Stimulated activated CD4-positive, alpha-beta T cell treated with anti-CD3 and anti-CD28 coated beads, Interleukin-4, amount 100 ng/mL, for 4 hours (primary cell): Measurements from ENCODE around the gene NOL9.

Experiments used
- DNase-seq, 2 experiments: peaks; one replicate each; pipeline ENCODE4 v3.0.0-alpha.2; 2020

NOL9 gene

DNA sequence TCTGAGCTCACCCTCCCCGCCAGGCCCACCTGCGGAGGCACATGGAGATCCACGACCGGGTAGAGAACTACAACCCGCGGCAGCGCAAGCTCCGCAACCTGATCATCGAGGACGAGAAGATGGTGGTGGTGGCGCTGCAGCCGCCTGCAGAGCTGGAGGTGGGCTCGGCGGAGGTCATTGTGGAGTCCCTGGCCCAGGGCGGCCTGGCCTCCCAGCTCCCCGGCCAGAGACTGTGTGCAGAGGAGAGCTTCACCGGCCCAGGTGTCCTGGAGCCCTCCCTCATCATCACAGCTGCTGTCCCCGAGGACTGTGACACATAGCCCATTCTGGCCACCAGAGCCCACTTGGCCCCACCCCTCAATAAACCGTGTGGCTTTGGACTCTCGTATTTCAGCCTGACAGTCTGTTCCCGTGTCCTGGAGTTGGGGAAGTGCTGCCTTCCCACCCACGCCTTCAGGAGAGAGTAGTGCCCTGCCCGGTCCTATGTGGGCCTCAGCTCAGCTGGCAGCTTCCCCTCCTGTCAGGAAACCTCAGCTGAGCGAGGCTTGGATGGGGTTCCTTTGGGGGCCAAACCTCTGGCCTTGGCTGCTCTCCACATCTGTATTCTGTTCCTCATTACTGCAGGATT is 34.7 kb upstream of the NOL9 start:
- no peak for DNase-seq

DNA sequence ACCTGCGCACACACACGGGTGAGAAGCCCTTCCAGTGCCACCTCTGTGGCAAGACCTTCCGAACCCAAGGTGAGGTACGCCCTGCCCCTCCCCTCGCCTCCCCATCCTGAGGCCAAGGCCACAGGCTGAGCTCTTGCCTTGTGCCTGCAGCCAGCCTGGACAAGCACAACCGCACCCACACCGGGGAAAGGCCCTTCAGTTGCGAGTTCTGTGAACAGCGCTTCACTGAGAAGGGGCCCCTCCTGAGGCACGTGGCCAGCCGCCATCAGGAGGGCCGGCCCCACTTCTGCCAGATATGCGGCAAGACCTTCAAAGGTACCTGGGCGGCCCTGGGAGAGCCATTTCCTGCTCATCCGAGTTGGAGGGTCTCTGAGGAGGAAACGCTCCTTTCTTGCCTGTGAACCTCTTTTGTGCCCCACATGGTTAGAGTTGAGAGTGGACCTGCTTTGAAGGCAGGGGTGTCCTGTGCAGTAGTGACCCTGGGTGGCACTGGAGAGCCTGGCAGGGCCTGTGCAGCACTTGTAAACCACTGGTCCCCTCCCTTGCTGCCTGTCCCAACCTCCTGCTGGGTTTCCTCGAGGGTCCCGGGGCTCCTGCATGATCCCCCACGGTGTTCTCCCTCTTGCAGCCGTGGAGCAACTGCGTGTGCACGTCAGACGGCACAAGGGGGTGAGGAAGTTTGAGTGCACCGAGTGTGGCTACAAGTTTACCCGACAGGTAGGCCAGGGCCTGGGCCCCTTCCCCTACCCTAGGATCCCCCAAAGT is 34.0 kb upstream of the NOL9 start:
- no peak for DNase-seq

DNA sequence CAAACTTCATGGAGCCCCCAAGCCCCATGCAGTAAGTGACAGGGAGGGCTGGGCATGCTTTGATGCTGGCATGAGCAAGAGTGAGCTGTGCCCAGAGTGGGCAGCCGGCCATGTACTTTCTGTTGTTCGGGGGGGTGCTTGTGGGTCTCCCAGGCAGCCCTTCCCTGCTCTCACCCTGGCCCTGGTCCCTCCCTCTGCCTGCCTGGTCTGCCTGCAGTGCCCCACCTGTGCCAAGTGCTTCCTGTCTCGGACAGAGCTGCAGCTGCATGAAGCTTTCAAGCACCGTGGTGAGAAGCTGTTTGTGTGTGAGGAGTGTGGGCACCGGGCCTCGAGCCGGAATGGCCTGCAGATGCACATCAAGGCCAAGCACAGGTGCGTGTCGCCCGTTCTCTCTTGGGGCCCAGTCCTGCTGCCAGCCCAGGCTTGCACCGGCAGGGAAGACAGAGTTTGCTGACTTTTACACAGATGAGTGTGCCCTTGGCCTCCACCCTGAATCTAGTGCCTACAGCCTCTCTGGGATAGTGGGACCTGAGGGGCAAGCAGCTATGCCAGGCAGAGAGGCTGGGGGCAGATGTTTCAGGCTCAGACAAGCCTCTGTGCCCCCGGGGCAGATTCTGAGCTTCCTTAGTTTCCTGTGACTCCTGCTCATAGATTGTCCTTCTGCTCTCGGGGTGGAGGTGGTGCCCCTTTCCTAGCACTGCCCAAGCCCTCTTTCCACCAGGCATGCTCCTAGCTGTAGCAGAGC is 33.1 kb upstream of the NOL9 start:
- DNase-seq, result no peak

DNA sequence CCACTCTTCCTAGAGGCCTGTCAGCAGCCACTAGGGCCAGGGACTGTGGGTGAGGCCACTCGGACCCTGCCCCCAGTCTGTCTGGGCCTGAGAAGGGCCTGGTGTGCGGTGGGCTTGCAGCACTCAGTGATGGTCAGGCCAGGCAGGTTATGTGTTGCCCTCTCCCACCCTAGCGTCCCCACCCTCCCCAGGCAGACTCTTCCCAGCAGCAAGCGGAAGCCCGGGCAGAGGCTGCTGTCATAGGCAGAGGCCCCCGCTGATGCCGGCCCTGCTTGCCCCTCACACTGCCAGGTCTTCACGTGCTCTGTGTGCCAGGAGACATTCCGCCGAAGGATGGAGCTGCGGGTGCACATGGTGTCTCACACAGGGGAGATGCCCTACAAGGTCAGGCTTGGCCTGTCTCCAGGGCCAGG is 32.1 kb upstream of the NOL9 start:
- DNase-seq, result no peak

DNA sequence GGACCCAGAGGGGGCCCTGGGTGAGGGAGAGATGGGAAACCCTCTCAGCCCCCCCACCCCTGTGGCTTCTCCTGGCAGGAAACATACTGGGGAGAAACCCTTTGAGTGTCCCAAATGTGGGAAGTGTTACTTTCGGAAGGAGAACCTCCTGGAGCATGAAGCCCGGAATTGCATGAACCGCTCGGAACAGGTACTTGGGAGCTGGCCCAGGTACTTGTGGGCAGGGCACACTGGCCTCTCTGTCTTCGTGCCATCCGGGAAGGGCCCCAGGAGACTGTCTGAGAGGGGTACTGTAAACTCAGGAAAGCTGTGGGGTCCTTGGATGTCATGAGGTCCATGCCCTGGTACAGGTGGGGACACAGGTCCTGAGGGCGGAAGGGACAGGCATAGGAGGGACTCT is 31.5 kb upstream of the NOL9 start:
- DNase-seq, result no peak

DNA sequence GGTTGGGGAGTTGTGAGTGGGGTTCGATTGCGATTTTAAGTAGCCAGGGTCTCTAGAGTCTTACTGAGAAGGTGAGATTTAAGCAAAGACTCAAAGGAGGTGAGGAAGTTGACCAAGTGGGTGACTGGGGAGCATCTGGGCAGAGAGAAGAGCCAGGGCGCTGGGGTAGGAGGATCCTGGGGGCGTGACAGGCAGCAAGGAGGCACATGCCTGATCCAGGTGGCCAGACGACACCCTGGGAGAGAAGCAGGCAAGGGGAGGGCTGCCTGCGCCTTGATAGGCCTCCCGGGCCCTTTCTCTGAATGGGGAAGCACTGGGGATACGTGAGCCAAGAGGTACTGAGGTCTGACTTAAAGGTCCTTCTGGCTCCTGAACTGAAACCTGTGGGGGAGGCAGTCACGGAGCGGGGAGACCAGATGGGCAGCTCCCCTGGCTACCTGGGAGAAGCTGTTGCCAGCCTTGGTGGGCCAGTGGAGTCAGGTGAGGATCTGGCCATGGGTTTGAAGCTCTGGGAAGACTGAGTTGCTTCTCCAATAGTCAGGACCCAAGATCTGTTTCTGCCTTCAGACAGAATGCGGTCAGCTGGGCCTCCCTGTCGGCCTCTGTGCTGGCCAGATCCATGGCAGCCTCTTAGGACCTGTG is 30.9 kb upstream of the NOL9 start:
- DNase-seq, result no peak

DNA sequence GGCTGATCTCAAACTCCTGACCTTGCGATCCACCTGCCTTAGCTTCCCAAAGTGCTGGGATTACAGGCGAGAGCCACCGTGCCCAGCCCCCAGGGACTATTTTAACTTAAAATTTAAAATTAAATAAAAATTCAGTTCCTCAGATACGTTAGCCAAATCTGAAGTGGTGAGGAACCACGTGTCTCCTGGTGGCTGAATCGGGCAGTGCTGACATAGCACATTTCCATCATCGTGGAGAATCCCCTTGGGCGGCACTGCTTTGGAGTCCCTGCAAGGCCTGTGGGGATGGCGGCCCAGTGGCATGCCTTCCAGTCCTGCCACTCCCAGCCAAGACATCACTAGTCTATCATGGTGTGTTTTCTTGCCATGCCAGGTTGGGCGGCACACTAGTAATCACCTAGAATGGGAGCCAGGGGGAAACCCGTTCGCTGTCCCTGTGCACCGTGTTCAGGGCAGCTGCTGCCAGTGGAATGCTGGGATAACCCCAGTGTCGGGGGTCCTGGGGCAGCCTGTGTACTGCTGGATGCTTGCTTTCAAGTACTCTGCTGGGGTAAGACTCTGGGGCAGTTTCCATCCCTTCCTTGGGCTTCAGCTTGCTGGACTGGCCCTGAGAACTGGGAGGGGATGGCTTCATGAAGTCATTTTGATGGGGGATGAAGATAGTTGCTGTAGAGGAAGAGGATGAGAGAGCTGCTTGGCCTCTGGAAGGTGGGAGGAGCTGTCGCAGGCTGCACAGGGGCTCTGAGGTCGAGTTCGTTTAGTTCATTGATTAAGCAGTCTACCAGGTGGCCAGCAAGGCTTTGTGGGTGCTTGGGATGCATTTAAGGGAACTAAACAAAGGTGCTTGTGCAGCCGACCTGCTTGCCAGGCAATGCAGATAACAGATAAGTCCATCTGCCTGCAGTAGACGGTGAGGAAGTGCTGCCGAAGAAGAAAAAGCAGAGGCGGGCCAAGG is 30.1 kb upstream of the NOL9 start:
- no peak for DNase-seq

DNA sequence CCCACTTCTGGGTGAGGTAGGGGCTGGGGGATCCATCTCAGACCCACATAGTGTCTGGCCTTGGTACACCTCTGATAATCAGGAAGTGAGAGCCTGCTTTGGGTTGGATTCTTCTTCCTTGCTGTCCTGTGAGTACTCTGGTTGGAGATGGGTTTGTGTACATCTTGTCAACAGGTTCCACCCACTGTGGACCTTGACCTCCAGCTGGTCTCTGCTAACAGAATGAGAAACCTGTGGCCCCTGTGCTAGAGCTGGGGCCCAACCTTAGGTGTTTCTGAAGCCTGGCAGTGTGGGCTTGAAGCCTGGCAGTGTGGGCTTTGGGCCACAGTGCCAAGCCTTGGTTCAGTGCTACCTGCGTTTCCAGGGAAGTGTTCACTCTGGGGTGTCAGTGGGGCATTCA is 28.1 kb upstream of the NOL9 start:
- DNase-seq, result no peak

DNA sequence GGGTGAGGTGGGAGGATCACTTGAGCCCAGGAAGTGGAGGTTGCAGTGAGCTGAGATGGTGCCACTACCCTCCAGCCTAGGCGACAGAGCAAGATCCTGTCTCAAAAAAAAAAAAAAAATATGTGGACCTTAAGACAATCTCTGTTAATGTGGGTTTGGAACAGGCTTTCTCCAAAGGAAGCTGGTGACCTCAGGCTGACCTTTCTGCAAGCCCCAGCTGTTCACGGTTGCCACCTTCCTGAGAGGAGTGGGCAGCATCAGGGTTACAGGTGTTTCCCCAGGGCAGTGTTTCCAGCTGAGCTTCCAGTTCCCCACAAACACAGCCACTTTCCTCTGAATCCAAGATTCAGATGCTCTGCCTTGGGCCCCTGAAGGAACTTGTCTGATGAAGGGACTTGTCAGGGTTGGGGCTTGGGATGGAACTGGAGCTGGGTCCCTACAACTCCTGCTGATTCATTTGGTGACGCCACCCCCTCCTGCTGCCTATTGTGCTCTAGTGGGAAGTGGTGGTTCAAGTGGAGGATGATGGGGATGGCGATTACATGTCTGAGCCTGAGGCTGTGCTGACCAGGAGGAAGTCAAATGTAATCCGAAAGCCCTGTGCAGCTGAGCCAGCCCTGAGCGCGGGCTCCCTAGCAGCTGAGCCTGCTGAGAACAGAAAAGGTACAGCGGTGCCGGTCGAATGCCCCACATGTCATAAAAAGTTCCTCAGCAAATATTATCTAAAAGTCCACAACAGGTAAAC is 27.4 kb upstream of the NOL9 start:
- DNase-seq, result no peak

DNA sequence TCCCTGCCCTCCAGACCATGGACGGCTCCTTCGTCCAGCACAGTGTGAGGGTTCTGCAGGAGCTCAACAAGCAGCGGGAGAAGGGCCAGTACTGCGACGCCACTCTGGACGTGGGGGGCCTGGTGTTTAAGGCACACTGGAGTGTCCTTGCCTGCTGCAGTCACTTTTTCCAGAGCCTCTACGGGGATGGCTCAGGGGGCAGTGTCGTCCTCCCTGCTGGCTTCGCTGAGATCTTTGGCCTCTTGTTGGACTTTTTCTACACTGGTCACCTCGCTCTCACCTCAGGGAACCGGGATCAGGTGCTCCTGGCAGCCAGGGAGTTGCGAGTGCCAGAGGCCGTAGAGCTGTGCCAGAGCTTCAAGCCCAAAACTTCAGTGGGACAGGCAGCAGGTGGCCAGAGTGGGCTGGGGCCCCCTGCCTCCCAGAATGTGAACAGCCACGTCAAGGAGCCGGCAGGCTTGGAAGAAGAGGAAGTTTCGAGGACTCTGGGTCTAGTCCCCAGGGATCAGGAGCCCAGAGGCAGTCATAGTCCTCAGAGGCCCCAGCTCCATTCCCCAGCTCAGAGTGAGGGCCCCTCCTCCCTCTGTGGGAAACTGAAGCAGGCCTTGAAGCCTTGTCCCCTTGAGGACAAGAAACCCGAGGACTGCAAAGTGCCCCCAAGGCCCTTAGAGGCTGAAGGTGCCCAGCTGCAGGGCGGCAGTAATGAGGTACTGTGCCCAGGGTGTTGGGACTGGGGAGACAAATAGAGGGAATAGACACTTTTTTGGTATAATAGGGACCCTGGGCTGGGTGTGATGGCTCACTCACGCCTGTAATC is 26.5 kb upstream of the NOL9 start:
- DNase-seq, result no peak

DNA sequence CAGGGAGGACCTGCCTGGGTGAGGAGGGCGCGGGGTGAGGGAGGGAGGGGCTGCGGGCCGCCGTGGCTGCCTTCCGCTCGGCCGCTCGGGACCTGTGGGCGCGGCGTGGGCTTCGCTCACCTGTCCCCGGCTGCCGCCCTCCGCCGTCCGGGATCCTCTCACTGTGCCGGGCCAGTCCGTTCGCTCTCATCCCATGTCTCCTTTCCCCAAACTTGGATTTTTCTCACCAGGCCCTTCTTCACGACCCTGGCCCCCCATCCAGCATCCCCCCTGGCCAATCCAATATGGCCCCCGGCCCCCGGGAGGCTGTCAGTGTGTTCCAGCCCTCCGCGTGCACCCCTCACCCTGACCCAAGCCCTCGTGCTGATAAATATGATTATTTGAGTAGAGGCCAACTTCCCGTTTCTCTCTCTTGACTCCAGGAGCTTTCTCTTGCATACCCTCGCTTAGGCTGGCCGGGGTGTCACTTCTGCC is 25.8 kb upstream of the NOL9 start:
- no peak for DNase-seq

DNA sequence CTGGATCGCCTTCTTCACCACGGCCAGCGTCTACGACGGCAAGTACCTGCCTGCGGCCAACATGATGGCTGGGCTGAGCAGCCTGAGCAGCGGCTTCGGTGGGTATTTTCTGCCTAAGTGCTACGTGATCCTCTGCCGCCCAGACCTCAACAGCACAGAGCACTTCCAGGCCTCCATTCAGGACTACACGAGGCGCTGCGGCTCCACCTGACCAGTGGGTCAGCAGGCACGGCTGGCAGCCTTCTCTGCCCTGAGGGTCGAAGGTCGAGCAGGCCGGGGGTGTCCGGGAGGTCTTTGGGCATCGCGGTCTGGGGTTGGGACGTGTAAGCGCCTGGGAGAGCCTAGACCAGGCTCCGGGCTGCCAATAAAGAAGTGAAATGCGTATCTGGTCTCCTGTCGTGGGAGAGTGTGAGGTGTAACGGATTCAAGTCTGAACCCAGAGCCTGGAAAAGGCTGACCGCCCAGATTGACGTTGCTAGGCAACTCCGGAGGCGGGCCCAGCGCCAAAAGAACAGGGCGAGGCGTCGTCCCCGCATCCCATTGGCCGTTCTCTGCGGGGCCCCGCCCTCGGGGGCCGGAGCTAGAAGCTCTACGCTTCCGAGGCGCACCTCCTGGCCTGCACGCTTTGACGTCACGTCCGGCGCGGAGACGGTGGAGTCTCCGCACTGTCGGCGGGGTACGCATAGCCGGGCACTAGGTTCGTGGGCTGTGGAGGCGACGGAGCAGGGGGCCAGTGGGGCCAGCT is 25.2 kb upstream of the NOL9 start, which contains the start of gene ZBTB48:
Gene ZBTB48, plus strand, starts transcription at position 621 of the 745 bp plus-strand sequence. CDS start 616 bp downstream, outside the sequence.
- DNase-seq, result peak; percentile 97

DNA sequence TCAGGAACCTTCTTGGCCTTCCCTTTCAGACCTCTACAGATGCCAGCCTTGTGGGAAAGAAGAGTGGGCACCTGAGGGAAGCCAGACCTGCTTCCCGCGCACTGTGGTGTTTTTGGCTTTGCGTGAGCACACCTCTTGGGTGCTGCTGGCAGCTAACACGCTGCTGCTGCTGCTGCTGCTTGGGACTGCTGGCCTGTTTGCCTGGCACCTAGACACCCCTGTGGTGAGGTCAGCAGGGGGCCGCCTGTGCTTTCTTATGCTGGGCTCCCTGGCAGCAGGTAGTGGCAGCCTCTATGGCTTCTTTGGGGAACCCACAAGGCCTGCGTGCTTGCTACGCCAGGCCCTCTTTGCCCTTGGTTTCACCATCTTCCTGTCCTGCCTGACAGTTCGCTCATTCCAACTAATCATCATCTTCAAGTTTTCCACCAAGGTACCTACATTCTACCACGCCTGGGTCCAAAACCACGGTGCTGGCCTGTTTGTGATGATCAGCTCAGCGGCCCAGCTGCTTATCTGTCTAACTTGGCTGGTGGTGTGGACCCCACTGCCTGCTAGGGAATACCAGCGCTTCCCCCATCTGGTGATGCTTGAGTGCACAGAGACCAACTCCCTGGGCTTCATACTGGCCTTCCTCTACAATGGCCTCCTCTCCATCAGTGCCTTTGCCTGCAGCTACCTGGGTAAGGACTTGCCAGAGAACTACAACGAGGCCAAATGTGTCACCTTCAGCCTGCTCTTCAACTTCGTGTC is 24.5 kb upstream of the NOL9 start:
- no peak for DNase-seq

DNA sequence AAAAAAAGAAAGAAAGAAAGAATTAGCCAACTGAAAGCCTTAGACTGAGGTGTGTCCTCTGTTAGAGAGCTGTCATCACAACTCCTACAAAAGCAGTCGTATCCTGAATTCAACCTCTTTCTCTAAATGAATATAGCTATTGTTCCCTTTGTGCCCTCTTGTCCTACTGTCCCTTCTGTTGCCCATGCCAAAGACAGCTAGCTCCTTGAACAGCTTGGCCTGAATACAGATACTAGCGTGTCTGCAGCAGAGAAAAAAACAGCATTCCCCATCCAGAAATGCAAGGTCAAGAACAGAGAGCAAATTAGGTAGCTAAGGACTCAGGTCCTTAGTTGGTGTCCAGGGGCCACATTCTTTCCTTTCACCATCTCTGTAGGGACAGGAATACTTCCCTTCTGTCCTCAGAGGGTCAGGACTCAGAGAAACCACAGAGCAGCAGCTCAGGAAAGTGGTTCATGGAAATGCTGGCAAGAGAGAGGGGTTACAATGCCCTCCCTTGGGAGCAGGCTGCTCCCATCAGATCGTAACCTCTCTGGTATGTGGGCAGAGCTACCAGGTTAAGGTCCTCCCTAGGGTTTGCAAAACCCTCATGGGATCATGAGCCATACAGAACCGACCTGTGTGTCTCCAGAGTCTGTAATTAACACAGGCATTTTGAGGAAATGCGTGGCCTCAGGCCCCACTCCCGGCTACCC is 23.7 kb upstream of the NOL9 start:
- no peak for DNase-seq

DNA sequence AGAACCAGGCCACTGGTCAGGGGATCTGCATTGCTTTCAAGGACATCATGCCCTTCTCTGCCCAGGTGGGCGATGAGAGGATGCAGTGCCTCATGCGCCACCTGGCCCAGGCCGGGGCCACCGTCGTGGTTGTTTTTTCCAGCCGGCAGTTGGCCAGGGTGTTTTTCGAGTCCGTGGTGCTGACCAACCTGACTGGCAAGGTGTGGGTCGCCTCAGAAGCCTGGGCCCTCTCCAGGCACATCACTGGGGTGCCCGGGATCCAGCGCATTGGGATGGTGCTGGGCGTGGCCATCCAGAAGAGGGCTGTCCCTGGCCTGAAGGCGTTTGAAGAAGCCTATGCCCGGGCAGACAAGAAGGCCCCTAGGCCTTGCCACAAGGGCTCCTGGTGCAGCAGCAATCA is 20.5 kb upstream of the NOL9 start:
- no peak for DNase-seq

DNA sequence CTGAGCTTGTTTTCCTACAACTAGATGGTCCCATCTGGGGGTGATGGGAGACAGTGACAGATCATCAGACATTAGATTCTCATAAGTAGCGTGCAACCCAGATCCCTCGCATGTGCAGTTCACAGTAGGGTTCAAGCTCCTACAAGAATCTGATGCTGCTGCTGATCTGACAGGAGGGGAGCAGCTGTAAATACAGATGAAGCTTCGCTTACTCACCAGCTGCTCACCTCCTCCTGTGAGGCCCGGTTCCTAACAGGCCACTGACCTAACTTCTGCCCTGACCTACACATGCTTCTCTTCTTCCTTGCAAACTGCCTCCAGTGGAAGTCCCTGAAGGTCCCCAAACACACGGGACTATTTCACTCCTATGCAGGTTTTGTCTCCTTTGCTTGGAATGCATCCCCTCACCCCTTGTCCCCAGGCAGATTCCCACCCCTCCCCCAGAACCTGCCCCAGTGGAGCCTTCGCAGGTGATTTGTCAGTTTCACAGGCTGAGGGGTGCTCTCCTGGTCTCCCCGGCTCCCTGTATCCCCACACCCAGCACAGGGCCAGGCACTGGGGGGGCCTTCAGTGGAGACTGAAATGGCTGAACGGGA is 19.8 kb upstream of the NOL9 start:
- DNase-seq, result no peak

DNA sequence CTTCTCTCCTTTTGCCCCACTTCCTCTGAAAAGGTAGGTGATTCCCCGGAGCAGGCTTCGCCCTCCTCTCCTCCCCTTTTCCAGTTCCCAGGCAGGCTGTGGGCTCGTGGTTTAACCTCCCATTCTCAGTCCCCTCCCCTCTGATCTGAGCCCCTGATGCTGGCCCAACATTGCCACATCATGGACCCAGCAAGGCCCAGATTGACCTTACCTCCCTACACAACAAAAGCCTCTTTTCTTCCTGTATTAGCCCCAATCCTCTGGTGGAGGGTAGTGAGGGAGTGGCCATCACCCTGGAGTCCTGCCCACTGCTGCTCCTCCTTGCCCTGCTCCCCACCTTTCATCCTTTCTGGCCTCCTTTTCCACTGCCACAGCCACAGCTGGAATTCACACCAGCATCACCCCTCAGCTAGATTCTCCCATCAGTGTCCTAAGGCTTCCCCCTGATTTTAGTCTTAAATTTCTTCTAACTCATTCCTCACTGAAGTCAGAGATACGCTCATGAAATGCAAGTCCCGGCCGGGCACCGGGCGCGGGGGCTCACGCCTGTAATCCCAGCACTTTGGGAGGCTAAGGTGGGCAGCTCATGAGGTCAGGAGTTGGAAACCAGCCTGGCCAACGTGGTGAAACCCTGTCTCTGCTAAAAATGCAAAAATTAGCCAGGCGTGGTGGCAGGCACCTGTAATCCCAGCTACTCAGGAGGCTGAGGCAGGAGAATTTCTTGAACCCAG is 18.5 kb upstream of the NOL9 start:
- DNase-seq, result no peak
